ENCODE data around the gene PLAAT4. TPM values are rescaled to one million over a fixed set of nuclear protein-coding genes. Genes with fewer than 3 reads are reported as not detected.

The PLAAT4 gene
- total RNA-seq, 1 donor from 2014 or later = 36.1 TPM

DNA sequence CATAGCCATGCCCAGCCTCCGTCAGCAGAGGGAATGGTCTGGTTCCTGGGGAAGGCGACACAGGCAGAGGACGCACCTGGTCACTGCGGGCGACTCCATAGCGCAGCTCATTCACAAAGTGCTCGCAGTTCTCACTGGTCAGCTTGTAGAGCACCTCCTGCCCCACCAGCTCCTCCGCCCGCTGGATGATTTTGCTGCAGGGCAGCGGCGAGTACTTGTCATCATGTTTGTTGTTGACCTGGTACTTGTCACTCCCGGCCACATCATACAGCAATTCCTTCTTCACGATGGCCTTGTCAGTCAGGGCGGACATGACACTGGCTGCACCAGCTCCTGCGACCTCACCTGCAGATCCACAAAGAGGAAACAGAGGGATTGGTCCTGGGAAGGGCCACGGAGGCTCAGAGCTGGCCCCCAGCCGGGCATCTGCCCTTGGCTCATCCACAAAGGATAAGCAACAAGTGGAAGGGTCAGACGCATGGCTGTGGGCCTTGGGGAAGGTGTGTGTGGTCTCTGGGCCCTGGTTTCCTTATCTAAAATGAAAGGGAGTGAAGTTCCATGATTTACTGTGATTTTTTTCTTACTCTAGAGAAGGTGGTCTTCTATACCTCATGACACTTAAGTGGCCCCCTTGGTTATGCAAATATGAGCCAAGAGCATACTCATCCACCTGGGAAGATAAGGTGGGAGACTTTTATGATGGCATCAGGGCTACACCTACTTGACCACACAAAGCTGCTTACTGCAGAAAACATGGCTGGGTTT lies 53.6 kb downstream of the PLAAT4 start:
- peak; percentile 18 for ATAC-seq
- DNase-seq (ENCODE audit: missing footprints) = no peak
- intact Hi-C loops (cut with DNase I) = no loop called here

GRCh38 chr11:63592975-63593395 lies 56.4 kb downstream of the PLAAT4 start:
- ATAC-seq = no peak
- DNase-seq (ENCODE audit: missing footprints) = no peak
- intact Hi-C loops (cut with DNase I) = no loop called here

- no peak for ATAC-seq
- DNase-seq (ENCODE audit: missing footprints) = no peak
- intact Hi-C loops (cut with DNase I) = no loop called here
Measured at GRCh38 chr11:63595296-63595695, 58.7 kb downstream of the PLAAT4 start.

Other genes starting within 250 kb of the PLAAT4 start
- not detected for gene SLC22A9, start 167.0 kb upstream of the PLAAT4 start, total RNA-seq
- 4.8 TPM for gene PLAAT5, start 45.6 kb upstream of the PLAAT4 start, total RNA-seq
- 2.6 TPM for gene LGALS12, start 30.7 kb upstream of the PLAAT4 start, total RNA-seq
- gene PLAAT2, start 26.6 kb downstream of the PLAAT4 start, total RNA-seq = 0.92 TPM
- gene PLAAT3, start 77.6 kb downstream of the PLAAT4 start, total RNA-seq = 200 TPM
- gene ATL3, start 134.6 kb downstream of the PLAAT4 start, total RNA-seq = 15.4 TPM
- gene RTN3, start 144.7 kb downstream of the PLAAT4 start, total RNA-seq = 52.4 TPM
- gene ZFTA, start 232.0 kb downstream of the PLAAT4 start, total RNA-seq = 12.6 TPM